Neural cell (in vitro differentiated cells): Measurements from ENCODE around the gene E2F4.

Experiments used
- CTCF ChIP-seq: fragments of 450-650 bp; IDR thresholded peaks from 2 replicates; pipeline ENCODE4 v1.5.1; 2014; ENCODE audit warnings: antibody characterized with exemption, mild to moderate bottlenecking, moderate library complexity; ENCODE audit not compliant: poor library complexity, severe bottlenecking
- REST ChIP-seq: IDR thresholded peaks from 2 replicates; pipeline ENCODE4 v1.6.1; 2012; ENCODE audit warnings: borderline replicate concordance

- TF ChIP-seq CTCF (no peak), REST (no peak)
Measured at GRCh38 chr16:67244387-67245185, 52.6 kb downstream of the E2F4 start.
